Parietal lobe (tissue), 1 donor: ENCODE measurements around the gene MRGPRF. TPM values are rescaled to one million over a fixed set of nuclear protein-coding genes. Genes with fewer than 3 reads are reported as not detected.

Experiments used
- total RNA-seq: library from RNA; depleted of rRNA; stranded (reverse); fragments of >200 nt; gene quantifications from one replicate; pipeline ENCODE4 v1.2.3, GENCODE V29; 2014

Gene MRGPRF, protein sequence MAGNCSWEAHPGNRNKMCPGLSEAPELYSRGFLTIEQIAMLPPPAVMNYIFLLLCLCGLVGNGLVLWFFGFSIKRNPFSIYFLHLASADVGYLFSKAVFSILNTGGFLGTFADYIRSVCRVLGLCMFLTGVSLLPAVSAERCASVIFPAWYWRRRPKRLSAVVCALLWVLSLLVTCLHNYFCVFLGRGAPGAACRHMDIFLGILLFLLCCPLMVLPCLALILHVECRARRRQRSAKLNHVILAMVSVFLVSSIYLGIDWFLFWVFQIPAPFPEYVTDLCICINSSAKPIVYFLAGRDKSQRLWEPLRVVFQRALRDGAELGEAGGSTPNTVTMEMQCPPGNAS
- not detected for total RNA-seq

DNA sequence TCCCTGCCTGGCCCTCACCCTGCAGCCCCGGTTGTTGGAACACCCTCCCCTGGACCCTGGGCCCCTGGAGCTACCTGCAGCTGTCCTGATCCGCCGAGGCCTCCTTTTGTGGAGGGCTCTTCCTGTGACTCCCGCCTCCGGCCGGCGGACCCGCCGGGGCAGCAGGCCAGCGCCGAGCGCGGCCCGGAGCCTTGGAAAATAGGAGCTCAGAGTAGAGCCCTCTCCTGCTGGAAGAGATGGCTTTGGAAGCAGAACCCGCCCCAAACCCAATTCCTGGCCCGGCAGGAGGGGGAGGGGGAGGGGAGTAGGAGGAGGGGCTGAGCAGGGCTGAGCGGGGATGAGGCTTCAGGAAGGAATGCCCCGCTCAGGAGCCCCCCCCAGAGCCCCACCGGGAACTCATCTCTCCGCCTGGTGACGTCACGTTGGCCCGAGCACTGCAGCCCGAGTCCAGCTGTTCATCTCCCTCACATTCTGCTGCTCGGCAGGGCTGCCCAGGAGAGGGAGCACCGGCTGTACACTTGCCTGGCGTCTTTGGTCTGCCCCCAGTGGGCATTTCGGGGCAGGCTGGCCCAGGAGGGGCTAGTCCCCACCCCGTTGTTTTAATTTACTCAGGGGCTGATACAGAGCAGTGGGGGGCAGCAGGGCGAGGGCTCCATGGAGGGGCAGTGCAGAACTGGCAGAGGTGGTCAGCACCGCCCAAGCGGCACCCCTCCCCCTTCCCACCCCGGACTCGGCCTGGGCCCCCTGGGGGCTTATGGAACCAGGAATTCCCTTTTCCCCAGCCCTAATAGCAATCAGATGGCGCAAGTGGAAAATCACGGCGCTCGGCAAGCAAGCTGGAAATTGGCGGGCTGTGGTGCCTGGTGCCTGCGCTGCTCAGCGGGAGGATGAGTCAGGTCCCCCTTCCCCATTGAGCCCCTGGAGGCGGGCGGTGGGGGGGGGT is at the start of gene MRGPRF:
TSS of gene MRGPRF (minus strand) at position 238 of the 943 bp plus-strand sequence. CDS start 3,345 bp downstream, outside the sequence.

DNA sequence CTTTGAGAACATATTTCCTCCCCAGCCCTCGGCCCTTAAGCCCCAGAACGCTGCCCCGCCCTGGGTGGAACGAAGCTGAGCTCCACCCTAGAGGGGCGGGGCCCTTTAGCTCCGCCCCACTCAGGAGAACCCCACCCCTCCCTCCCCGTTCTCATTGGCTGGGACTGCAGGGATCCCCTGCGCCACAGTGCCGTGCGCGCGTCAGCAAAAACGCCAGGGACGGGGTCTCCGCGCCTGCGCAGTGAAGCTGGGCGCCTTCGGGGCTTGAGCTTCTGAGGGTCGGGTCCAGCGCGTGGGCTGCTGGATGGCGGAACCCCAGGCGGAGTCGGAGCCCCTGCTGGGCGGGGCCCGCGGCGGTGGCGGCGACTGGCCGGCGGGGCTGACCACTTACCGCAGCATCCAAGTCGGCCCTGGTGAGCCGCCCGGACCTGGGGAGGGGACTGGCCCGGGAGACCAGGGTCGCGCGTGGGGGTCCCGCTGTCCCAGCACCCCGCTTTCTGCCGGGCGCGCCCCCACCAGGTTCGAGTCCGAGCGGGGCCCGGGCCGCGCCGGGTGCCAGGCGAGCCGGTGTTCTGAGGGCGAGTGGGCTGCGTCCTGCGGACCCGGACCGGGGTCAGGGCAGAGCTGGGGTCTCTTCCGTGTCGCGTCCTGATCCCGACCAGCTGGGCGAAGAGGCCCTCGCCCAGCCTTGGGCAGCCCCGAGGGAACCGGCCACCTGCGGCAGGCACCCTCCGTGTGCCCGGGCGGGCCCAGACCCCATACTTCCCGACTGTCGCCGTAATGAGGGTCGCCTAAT is 35.8 kb upstream of the MRGPRF start, which contains the start of gene TPCN2:
TSS of gene TPCN2 (plus strand) at position 239 of the 796 bp plus-strand sequence. CDS start at position 305, 66 bp downstream.

DNA sequence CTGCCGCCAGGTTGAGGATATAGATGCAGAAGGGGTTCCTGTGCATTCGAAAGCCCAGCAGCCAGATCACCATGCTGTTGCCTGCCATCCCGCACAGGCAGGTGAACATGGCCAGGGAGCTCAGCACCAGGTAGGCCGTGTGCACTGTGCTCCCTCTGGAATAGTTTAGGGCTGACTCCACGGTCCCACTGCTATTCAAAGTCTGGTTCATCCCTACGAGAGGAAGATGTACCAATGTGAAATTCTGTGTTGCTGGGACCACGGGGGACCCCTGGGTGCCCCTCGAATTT is 32.3 kb downstream of the MRGPRF start, which contains the start of gene MRGPRD:
TSS of gene MRGPRD (minus strand) at position 211 of the 290 bp plus-strand sequence. CDS start at position 211, 0 bp downstream.

Other genes with a start within 250 kb of the MRGPRF start
- gene CPT1A, start 171.3 kb downstream of the MRGPRF start, total RNA-seq, result 7.2 TPM
- gene MRPL21, start 109.4 kb downstream of the MRGPRF start, total RNA-seq, result 26.9 TPM
- 24.1 TPM for gene IGHMBP2, start 109.4 kb downstream of the MRGPRF start, total RNA-seq
- gene MRGPRD, start 32.3 kb downstream of the MRGPRF start, total RNA-seq, result not detected
- gene TPCN2, start 35.7 kb upstream of the MRGPRF start, total RNA-seq, result 21.9 TPM
- 4.1 TPM for gene SMIM38, start 142.7 kb upstream of the MRGPRF start, total RNA-seq